Tibial nerve (tissue), 4 donors: ENCODE results near the gene CACNB3. TPM values are rescaled to one million over a fixed set of nuclear protein-coding genes. Genes with fewer than 3 reads are reported as not detected.
A peak's percentile ranks its signal among the peaks of the same experiment; 100 is the strongest.

Experiments
- DNase-seq, 2 donors: peaks; one replicate each; pipeline ENCODE4 v3.0.0-alpha.2; 2019; ENCODE audit warnings: low spot score in 2 of 2
- H3K27ac ChIP-seq, 4 donors: fragments of 200-600 bp; sonication (generic) in 3 of 4; one replicate each; pipeline ENCODE4 v1.5.1; 2017 to 2019; ENCODE audit warnings: mild to moderate bottlenecking in 1 of 4
- H3K27me3 ChIP-seq, 2 donors: fragments of 200-600 bp; sonication (generic) in 1 of 2; one replicate each; pipeline versions ENCODE4 v1.5.1 to v1.6.0; 2017 to 2019
- H3K36me3 ChIP-seq, 3 donors: fragments of 200-600 bp; sonication (generic); one replicate each; pipeline ENCODE4 v1.5.1; 2018 to 2019
- H3K4me1 ChIP-seq, 4 donors: fragments of 200-600 bp; sonication (generic) in 3 of 4; one replicate each; pipeline ENCODE4 v1.5.1; 2017 to 2019
- H3K4me3 ChIP-seq, 4 donors: fragments of 200-600 bp; sonication (generic) in 3 of 4; one replicate each; pipeline ENCODE4 v1.5.1; 2017 to 2019; ENCODE audit warnings: mild to moderate bottlenecking in 1 of 4, moderate library complexity in 1 of 4
- H3K9me3 ChIP-seq, 4 donors: fragments of 200-600 bp; sonication (generic) in 3 of 4; one replicate each; pipeline ENCODE4 v1.5.1; 2017 to 2019
- CTCF ChIP-seq, 5 experiments: fragments of 200-600 bp in 3 of 5; fragments of 450-650 bp in 2 of 5; sonication (generic) in 3 of 5; IDR thresholded peaks; one replicate each; pipeline ENCODE4 v1.5.1; 2016 to 2019; ENCODE audit warnings: antibody characterized with exemption in 5 of 5, mild to moderate bottlenecking in 3 of 5, moderate library complexity in 2 of 5
- EP300 ChIP-seq, 2 donors: sonication (generic); formaldehyde crosslinking; IDR thresholded peaks; one replicate each; pipeline ENCODE4 v1.6.1; 2017; ENCODE audit warnings: antibody characterized with exemption in 2 of 2, mild to moderate bottlenecking in 1 of 2
- POLR2A ChIP-seq, 2 donors: fragments of 450-650 bp; IDR thresholded peaks; one replicate each; pipeline ENCODE4 v1.6.1; 2017; ENCODE audit warnings: antibody characterized with exemption in 2 of 2, mild to moderate bottlenecking in 2 of 2, moderate library complexity in 2 of 2
- WGBS, 2 donors: methylation state at CpG; one replicate each; pipeline ENCODE4 v1.1.5; 2018; 5-methylcytosine and 5-hydroxymethylcytosine counted together
- total RNA-seq, 4 donors: library from RNA; depleted of rRNA; stranded (reverse); fragments of >200 nt; gene quantifications; one replicate each; pipeline ENCODE4 v1.1.0, GENCODE V29; 2016

The CACNB3 gene
- 10 to 100 TPM in 3 of 4 donors, 1 to 10 TPM in 1; 9.8 to 31.2 (median 20.7) TPM for total RNA-seq

GRCh38 chr12:48817873-48818830 lies at the start of gene CACNB3:
TSS of gene CACNB3 (plus strand) at chr12:48818496. CDS start at chr12:48818930, 434 bp downstream.
- peak within 1 kb of the TSS in 3 of 4 donors; percentile 48 to 78 (median 62) for H3K27ac ChIP-seq
- peak; percentile 67 to 68 for DNase-seq

GRCh38 chr12:48768736-48769135 lies 49.6 kb upstream of the CACNB3 start:
- no peak for DNase-seq
- no peaks in the 10 kb centered on the region for H3K27me3 ChIP-seq
- no peaks in the 10 kb centered on the region for H3K9me3 ChIP-seq
- no peak overlapping the region for H3K4me3 ChIP-seq
- peaks cover 0 to 89% (median 12%) of the 10 kb centered on the region in 3 donors for H3K36me3 ChIP-seq
- peak overlapping the region in 2 of 4 donors; percentile 42 to 52 for H3K27ac ChIP-seq
- no peak for TF ChIP-seq POLR2A (IDR thresholded peaks at IDR 0.05)
- TF ChIP-seq CTCF (IDR thresholded peaks at IDR 0.05): no peak
- TF ChIP-seq EP300 (IDR thresholded peaks at IDR 0.05): no peak
- peaks cover 0 to 34% (median 17%) of the 10 kb centered on the region in 4 donors for H3K4me1 ChIP-seq
- WGBS, 2 donors: 90 to 91% methylated on average over 9 of the region's 9 CpGs

More at GRCh38 chr12:48817873-48818830, at the start of gene CACNB3:
- peaks cover 0 to 60% (median 15%) of the 10 kb centered on the region in 4 donors for H3K4me1 ChIP-seq
- TF ChIP-seq CTCF (IDR thresholded peaks at IDR 0.05) (no peak), EP300 (IDR thresholded peaks at IDR 0.05) (no peak), POLR2A (IDR thresholded peaks at IDR 0.05) (no peak)
- 3% methylated on average over 60 to 69 of the region's 79 CpGs for WGBS, 2 donors
- H3K36me3 ChIP-seq: no peaks in the 10 kb centered on the region
- peak within 1 kb of the TSS; percentile 62 to 83 (median 72) for H3K4me3 ChIP-seq
- no peaks in the 10 kb centered on the region for H3K9me3 ChIP-seq
- no peaks in the 10 kb centered on the region for H3K27me3 ChIP-seq

- WGBS, 2 donors: 95% methylated on average over 7 to 10 of the region's 10 CpGs
- H3K4me3 ChIP-seq: no peak overlapping the region
- no peaks in the 10 kb centered on the region for H3K27me3 ChIP-seq
- no peak overlapping the region for H3K27ac ChIP-seq
- DNase-seq: no peak
- peaks cover 0 to 35% (median 12%) of the 10 kb centered on the region in 4 donors for H3K4me1 ChIP-seq
- H3K36me3 ChIP-seq: peaks cover 0 to 97% (median 12%) of the 10 kb centered on the region in 3 donors
- H3K9me3 ChIP-seq: no peaks in the 10 kb centered on the region
- TF ChIP-seq CTCF (IDR thresholded peaks at IDR 0.05): no peak
- TF ChIP-seq POLR2A (IDR thresholded peaks at IDR 0.05): no peak
- no peak for TF ChIP-seq EP300 (IDR thresholded peaks at IDR 0.05)
Measured at GRCh38 chr12:48770756-48771155, 47.5 kb upstream of the CACNB3 start.

GRCh38 chr12:48771588-48772112 lies 46.6 kb upstream of the CACNB3 start:
- WGBS, 2 donors: 90% methylated on average over 13 of the region's 13 CpGs
- TF ChIP-seq CTCF (IDR thresholded peaks at IDR 0.05) (no peak), EP300 (IDR thresholded peaks at IDR 0.05) (no peak), POLR2A (IDR thresholded peaks at IDR 0.05) (no peak)
- Histone ChIP-seq H3K4me1 (peaks cover 0 to 26% (median 6%) of the 10 kb centered on the region in 4 donors), H3K27me3 (no peaks in the 10 kb centered on the region), H3K27ac (no peak overlapping the region), H3K4me3 (no peak overlapping the region), H3K36me3 (peaks cover 0 to 97% (median 12%) of the 10 kb centered on the region in 3 donors), H3K9me3 (no peaks in the 10 kb centered on the region)
- no peak for DNase-seq
